Kidney glomerular epithelial cell (primary cell): ENCODE data around the gene ZNF438.
"Not testable (repeated sequence)": the region's sequence is repeated elsewhere in the genome, so short reads cannot be mapped to it uniquely, and the experiment has no call there.

ENCODE experiments used
- DNase-seq: peaks from one replicate; lab custom pipeline; 2025; lab: John Stamatoyannopoulos, UW

Gene ZNF438

DNA sequence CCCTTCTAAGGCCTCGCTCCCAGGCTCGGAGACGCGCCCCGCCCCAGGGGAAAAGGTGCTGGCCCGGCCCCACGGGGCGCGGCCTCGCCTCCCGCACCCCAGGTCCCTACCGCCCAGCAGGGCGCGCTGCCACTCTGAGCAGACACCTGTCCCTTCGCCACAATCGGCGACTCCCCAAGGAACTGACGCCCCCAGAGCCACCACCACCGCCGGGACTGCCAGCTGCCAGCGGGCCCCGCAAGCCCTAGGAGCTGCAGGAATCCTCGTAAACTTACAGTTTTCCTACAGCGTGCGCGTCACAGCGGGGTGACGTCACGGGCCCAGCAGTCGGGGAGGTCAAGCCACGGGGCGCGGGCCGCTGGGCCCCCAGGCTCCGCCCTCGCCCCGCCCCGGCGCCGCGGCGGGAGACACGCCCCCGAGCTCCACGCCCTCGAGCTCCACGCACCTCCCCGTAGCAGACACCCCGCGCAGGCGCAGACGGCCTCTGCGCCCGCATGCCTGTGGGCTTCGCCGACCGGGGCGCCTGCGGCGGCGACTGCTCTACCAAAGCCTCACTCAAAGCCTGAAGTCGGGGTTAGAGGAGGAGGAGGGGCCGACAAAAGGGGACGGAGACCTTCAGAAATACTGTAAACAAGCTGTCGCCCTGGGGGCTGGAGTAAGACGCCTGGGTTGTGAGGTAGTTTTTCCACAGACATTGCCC is at the start of gene ZNF438:
Gene ZNF438, minus strand, starts transcription at position 308 of the 700 bp plus-strand sequence. CDS start 154,831 bp downstream, outside the sequence.
- DNase-seq, result peak; percentile 87

DNA sequence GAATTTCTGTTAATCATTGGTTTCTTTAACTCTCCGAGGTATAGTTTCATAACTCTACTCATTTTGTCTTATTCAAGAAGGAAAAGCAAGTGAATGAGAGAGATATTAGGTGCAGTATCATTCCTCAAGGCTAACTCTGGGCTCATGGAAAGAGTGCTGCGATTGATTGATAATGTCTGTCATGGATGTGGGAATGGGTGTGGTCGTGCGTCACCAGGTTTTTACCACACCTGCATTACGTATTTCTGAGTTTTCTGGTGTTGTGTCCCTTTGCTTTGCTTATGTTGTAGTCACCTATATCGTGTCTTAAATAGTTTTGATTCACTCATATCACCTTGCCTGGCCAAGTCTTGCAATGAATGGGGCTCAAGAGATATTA is 44.9 kb upstream of the ZNF438 start:
- DNase-seq, result no peak

- DNase-seq, result no peak
Measured at GRCh38 chr10:31075881-31076609, 44.4 kb upstream of the ZNF438 start.

DNA sequence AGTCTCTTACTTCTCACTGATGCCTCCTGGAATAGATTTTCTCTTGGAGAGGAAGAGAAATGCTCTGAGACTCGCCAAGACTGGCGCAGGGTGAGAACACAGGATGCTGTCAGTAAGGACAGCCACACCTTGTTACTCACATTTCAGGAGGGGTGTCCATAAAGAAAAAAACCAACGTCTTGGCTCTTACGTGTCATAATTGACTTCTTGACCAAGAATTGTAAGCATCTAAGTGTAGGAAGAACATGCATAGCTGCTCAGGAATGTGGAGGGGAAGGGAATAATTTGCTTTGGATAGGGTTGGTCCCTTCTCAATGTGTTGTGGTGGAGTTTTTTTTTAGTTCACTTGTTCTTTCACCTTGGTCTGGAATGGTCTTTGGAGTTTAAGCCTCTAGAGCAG is 43.8 kb upstream of the ZNF438 start:
- DNase-seq, result no peak

GRCh38 chr10:31074722-31075086 is 43.0 kb upstream of the ZNF438 start:
- no peak for DNase-seq

- DNase-seq, result no peak
Measured at GRCh38 chr10:31073996-31074721, 42.5 kb upstream of the ZNF438 start.

DNA sequence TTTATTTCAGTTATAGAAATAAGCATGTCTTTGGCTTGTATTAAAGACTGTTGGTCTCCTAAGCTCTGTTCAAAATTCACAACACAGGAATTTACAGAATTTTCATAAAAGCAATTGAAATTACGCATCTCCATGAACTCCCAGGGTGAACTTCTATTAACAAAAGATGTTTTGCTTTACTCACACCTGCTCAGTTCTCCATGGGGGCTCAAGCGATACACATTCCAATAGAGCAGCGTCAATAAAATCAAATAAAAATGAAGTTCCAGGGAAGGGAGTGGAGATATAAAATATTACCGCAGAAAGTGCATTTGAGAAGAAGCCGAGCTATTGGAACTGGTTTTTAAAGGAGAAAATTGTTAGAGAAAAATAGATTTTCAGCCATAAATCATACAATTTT is 41.5 kb upstream of the ZNF438 start:
- DNase-seq, result no peak

DNA sequence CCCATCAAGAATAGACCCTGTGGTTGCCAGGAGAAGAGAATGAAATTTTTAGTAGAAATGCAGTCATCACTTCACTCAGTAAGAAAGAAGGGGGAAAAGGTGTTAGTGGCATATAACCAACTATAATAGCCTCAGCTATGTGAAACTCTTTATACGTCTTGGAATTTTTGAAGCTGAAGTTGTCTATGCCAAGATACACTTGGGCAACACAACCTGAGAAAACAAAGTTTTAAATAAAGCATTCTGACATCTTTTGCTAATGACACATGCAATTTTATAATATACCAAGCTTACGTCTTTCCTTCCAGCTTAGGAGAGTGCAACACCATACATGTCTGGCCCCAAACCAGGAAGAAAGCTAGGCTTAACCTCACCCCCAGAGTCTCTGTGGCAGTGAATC is 40.8 kb upstream of the ZNF438 start:
- DNase-seq, result no peak

- no peak for DNase-seq
Measured at GRCh38 chr10:31071232-31072005, 39.8 kb upstream of the ZNF438 start.

DNA sequence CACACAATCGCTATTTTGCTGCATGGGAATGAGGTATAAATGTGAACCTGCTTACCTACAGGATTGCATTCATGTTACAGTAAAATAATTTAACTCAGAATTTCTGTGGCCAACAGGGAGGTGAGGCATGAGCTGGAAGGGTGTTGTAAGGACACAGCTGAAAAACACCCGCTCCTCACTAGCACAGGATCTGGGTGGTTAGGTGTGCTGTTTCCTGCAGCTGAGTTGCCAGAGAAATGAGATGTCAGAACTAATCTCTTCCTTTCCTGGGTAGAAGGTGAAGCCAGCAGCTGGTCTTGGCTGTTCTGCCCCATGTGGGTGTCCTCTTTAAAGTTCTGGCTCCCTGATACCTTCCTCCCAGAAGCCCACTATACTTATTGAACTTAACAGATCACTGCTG is 39.0 kb upstream of the ZNF438 start:
- no peak for DNase-seq

GRCh38 chr10:31070025-31070424 is 38.4 kb upstream of the ZNF438 start:
- no peak for DNase-seq

DNA sequence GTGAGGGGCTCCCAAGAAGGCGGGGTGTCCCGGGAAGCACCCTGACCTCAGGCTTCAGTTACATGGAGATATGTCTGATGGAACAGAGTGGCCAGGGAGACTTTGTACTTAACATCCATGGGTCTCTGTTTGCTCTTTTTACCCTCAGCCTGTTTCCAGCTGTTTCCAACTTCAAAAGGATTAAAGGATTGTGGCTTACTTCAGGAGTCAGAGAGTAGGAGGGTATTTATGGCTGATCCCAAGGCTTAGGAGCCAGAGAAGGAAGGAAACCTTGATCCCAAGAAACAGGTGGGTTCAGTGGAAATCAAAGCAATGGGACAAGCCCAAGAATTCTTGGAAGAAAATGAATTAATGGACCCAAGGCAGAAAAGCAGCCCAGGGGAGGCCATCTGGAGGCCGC is 37.7 kb upstream of the ZNF438 start:
- DNase-seq, result no peak

- peak; percentile 29 for DNase-seq
Measured at GRCh38 chr10:31064348-31064747, 32.7 kb upstream of the ZNF438 start.

DNA sequence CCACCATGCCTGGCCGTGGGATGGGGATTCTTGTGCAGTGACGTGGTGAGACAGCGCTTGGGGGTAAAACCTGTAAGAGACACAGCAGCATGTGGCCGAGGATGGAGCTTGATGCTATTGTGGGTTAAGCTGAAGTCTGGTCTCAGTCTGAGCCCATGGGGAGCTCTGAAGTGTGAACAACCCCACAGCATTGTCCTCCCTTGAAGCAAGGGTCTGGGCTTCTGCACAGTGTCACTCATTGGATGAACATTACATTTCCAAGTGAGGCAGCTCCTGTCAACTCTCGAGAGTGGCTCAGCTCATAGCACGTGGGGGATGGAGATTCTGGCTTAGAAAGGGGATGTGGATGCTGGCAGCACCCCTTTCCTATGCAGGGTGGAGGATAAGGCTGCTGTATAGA is 32.2 kb upstream of the ZNF438 start:
- DNase-seq, result no peak

DNA sequence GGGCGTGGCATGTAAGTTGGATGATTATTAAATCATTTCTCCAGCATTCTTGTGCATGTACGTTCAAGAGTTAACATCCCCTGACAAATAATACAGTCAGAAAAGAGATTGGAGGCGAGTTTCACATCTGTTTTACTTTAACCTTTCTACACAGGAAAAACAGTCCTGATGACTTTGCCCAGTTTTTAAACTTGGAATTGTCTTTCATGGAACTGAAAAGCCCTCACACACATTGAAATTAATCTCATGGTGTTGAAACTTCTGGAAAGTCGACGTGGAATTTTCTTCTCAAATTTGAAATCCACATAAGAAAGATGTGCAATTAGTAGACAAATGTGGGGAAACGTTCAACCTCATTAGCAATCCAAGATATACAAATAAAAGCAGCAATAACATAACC is 31.2 kb upstream of the ZNF438 start:
- no peak for DNase-seq

DNA sequence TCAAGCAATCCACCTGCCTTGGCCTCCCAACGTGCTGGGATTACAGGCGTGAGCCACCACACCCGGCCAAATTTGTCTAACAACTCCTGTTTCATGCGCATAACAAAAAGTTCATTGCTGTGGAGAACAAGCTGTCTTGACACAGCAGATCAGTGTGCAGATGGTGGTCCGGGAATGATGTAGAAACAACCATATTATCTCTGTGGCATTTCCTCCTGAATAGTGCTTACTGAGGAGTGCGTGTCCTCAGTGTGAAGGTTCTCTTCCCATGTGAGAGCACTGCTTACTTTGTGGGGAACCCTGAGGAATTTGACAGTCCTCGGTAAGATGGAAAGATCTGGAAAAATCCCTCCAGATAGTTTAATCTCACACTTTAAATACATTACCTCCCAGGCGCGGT is 30.3 kb upstream of the ZNF438 start:
- DNase-seq, result no peak

DNA sequence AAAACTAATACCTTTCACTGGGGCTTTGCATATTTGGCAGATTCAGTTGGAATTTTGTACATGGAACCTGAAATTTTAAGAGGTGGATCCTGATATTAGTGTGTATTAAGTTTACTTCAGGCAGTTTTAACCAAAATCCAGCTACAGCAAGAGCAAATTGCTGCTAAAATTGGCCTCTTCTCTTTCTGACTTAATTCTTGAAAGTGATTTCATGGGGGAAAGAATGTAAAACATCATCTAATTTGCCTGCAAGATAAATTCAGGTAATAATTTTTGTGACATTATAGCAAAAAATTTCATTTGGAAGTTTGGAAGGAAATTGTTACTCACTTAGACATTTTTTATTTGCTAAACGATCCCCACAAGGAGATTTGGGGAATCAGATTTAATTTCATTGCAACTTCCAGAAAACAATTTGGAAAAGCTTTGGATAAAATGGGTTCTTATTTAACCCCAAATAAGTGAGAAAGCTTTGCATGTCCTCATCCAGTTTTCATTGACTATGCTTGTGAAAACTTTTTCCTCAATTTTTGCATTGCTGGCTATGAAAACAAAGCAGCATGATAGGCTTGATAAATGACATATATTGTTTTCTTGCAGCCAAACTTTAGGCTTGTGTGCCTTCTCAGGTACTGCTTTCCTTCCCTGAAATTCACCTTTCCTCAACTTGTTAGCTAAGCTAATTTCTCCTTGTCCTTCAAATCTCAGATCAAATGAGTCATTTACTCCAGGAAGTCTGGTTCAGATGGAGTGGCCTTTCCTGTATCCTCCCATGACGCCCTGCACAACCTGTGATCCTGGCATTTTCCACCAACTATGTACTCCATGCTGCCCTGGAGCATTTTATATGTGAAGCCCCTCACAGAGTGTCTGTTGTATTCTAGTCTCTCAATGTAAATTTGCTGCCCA is 27.4 kb upstream of the ZNF438 start:
- no peak for DNase-seq

- not testable (repeated sequence) for DNase-seq
Measured at GRCh38 chr10:31056678-31057077, 25.0 kb upstream of the ZNF438 start.

GRCh38 chr10:31055573-31056251 is 24.0 kb upstream of the ZNF438 start:
- DNase-seq, result no peak

GRCh38 chr10:31051703-31052102 is 20.0 kb upstream of the ZNF438 start:
- DNase-seq, result peak; percentile 69

DNA sequence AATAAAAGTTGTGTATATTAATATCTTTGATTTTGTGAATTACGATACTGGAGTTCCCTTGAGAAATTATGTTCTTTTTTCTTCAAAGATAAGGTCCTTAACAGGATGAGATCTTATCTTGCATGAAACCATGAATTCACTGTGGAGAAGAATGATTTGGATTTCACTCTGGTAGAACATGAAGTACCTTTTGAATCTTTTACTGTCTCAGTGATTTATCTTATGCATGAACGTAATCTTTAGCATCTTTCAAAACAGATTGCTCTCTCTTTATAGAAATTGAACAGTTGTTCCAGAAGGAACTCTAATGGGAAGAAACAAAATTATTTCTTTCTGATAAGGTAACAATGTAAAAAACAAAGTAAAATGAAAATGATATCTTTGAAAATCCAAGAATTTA is 11.0 kb upstream of the ZNF438 start:
- no peak for DNase-seq
